GM12891 (cell line): ENCODE data around the gene CRHR2.
"Not testable (repeated sequence)": the region's sequence is repeated elsewhere in the genome, so short reads cannot be mapped to it uniquely, and the experiment has no call there.

Experiments used
- DNase-seq: peaks from one replicate; pipeline ENCODE4 v3.0.0; 2011; ENCODE audit warnings: low spot score; ENCODE audit not compliant: insufficient read length
- FAIRE-seq: peaks from 2 replicates; lab custom pipeline; 2011; peaks lifted over from hg19 to GRCh38; lab: Jason Lieb, UNC
- PAX5 ChIP-seq: IDR thresholded peaks from 2 replicates; pipeline ENCODE4 v1.6.1; 2011; ENCODE audit warnings: low read length, moderate library complexity, mild to moderate bottlenecking; ENCODE audit not compliant: insufficient read depth, severe bottlenecking
- POLR2A ChIP-seq: IDR thresholded peaks from 2 replicates; pipeline ENCODE4 v1.6.1; 2011; ENCODE audit warnings: low read depth, low read length, control low read depth
- POLR2AphosphoS5 ChIP-seq: IDR thresholded peaks from 2 replicates; pipeline ENCODE4 v1.6.1; 2011; ENCODE audit warnings: low read depth, low read length, control low read depth
- POU2F2 ChIP-seq: IDR thresholded peaks from 2 replicates; pipeline ENCODE4 v1.6.1; 2011; ENCODE audit warnings: low read depth, mild to moderate bottlenecking, control low read depth, low read length, moderate library complexity
- SPI1 ChIP-seq: IDR thresholded peaks from 2 replicates; pipeline ENCODE4 v1.6.1; 2011; ENCODE audit warnings: low read depth, low read length, control low read depth
- TAF1 ChIP-seq: IDR thresholded peaks from 2 replicates; pipeline ENCODE4 v1.6.1; 2011; ENCODE audit warnings: low read depth, low read length, control low read depth

The CRHR2 gene

DNA sequence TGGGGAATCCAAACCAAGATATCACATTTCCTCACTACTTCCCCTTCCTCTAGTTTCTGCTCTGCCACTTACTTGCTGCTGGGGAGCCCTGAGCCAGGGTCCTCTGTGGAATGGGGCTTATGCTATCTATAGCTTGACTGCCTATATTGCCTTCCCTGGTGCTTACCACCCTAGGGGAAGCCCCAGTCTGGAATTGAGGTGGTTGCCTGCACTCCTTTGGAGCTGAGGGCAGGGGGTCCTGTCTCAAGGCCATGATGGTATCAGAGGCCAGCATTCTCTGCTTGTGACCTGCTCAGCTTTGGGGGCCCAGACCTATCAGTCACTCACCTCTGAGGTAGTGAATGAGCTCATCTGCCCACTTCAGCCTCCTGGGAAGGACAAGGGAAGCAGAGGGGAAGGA lies 40.4 kb upstream of the CRHR2 start:
- TF ChIP-seq POLR2A = no peak
- TF ChIP-seq SPI1 = no peak
- no peak for TF ChIP-seq PAX5
- no peak for TF ChIP-seq POU2F2
- no peak for TF ChIP-seq TAF1
- TF ChIP-seq POLR2AphosphoS5 = no peak
- DNase-seq (no peak), FAIRE-seq (no peak)

DNA sequence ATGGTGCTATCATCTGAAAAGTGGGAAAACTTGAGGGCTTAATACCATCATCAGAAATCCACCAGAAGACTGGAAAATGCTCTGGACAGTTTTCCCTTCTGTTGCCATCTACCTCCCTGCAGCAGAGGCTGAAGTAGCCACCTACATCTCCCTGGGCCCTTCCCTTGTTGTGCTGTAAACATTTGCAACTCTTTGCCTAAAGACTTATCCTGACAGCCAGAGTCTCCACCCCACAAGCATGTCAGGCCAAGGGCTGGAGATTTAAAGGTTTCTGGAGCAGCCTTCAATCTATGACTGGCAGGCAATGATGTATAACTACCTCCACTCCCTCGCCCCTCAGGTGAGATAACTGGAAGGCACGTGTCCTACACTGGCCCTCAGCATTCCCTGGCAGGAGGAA lies 39.9 kb upstream of the CRHR2 start:
- FAIRE-seq = no peak
- no peak for TF ChIP-seq POU2F2
- TF ChIP-seq SPI1 = no peak
- no peak for TF ChIP-seq PAX5
- TF ChIP-seq TAF1 = no peak
- TF ChIP-seq POLR2A = no peak
- TF ChIP-seq POLR2AphosphoS5 = no peak
- DNase-seq = no peak

DNA sequence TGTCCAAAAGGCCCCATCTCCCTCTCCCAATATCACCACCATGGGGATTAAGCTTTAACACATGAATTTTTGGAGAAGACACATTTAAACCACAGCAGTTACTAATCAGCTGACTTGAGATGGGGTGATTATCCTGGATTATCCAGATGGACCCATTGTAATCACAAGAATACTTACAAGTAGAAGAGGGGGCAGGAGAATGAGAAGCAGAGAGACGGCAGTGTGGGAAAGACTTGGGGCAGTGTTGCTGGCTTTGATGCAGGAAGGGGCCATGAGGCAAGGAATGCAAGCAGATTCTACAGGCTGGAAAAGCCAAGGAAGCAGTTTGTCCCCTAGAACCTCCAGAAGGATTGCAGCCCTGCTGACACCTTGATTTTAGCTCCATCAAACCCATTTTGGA lies 39.0 kb upstream of the CRHR2 start:
- DNase-seq (no peak), FAIRE-seq (no peak)
- TF ChIP-seq POU2F2 = no peak
- TF ChIP-seq SPI1 = no peak
- TF ChIP-seq TAF1 = no peak
- no peak for TF ChIP-seq POLR2A
- no peak for TF ChIP-seq PAX5
- no peak for TF ChIP-seq POLR2AphosphoS5

DNA sequence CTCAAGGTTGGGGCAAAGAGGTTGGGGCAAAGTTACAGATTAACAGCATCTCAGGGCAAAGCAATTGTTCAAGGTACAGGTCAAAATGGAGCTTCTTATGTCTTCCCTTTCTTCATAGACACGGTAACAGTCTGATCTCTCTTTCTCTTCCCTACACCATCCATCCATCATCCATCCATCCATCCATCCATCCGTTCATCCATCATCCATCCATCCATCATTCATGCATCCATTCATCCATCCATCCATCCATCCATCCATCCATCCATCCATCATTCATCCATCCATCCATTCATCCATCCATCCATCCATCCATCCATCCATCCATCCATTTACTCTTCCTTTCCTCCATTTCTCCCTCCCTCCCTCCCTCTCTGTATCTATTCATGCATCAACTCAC lies 37.2 kb upstream of the CRHR2 start:
- not testable (repeated sequence) for FAIRE-seq, DNase-seq

DNA sequence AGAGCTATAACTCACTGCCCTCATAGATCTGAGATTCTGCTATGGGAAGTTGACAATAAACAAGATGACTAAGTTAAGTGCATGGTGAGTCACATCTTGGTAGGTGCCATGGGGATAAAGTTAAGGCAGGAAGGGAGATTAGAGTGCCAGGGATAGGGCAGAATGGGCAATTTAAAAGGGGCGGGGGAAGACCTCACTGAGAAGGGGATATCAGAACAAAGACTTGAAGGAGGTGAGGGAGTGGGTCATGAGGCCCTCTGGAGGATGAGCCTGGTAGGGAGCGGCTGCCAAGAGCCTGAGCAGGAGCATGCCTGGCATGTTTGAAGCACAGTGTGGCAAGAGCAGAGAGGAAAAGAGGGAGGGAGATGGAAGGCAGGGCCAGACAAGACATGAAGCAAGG lies 34.9 kb upstream of the CRHR2 start:
- TF ChIP-seq SPI1 = no peak
- TF ChIP-seq POU2F2 = no peak
- no peak for TF ChIP-seq PAX5
- no peak for TF ChIP-seq TAF1
- no peak for TF ChIP-seq POLR2A
- no peak for FAIRE-seq
- DNase-seq = no peak

DNA sequence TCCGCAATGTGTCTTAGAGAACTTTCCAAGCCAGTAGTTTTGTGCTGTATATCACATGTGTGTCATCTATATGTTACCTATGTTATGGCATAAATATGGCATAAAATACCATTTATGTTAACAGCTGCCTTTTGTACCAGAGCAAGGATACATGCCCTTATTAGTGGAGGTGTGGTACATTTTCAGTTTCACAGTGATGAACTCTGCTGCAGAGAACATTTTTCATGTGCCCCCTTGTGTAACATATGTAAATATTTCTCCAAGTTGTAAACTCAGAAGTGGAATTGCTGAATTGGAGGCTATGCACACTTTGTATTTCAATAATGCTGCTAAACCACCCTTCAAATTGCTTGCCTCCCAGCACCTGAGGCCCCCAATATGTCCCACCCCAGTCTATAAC lies 31.9 kb upstream of the CRHR2 start:
- FAIRE-seq (no peak), DNase-seq (no peak)
- TF ChIP-seq POU2F2 = no peak
- no peak for TF ChIP-seq POLR2AphosphoS5
- no peak for TF ChIP-seq SPI1
- TF ChIP-seq TAF1 = no peak
- no peak for TF ChIP-seq PAX5
- no peak for TF ChIP-seq POLR2A

DNA sequence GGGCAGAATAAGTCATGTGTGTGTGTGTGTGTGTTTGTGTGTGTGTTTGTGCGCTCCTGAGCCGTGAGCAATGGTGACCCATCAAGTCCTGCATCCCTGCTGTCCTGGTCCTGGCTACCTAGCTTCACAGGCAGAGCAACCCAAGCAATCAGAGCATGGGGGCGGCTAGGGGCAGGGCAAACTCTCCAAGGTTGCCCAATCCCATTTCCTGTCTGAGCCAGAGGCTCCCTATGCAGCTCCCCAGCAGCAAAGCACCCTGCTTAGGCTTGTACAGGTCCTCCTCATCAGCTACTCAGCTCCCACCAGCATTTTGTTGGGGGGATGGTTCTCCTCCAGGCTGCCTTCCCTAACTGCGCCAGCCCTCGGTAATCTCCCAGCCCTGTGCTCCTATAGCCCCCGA lies 31.1 kb upstream of the CRHR2 start:
- no peak for DNase-seq
- TF ChIP-seq POLR2A (no peak), SPI1 (no peak), POU2F2 (no peak), POLR2AphosphoS5 (no peak), TAF1 (no peak), PAX5 (no peak)
- FAIRE-seq = no peak

DNA sequence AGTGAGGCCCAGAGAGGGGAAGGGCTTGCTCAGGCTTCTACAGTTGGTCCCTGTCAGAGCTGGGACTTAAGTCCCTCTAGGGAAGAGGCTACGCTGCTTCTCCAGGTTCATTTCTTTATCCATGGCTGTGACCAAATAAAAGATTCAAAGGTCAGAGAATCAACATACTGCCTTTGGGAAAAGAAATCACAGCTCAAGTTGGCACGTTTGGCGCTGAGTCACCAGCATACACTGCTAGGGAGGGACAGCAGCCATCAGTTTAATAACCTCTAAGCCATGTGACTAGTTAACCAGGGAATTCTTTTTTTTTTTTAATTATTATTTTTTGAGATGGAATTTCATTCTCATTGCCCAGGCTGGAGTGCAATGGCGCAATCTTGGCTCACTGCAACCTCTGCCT lies 28.4 kb upstream of the CRHR2 start:
- TF ChIP-seq POLR2A = no peak
- no peak for TF ChIP-seq POLR2AphosphoS5
- TF ChIP-seq POU2F2 = no peak
- no peak for TF ChIP-seq PAX5
- TF ChIP-seq SPI1 = no peak
- TF ChIP-seq TAF1 = no peak
- FAIRE-seq (no peak), DNase-seq (no peak)

DNA sequence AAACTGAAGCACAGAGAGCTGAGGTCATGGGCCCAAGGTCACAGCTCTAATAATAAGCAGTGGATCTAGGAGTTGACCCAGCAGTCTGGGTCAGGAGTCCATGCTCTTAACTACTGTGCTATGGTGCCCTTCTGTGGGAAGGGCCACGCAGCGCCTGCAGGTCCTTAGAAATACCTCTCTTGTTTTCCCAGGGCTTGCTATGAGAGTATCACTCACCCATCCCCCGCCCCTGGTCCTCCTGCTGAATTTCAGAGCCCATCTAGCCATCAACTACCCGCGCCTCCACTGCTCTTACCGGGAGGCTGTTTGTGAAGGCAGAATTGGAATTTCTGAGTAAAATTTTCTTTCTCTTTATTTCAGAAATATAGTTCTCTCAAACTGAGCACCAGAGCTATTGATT lies 27.3 kb upstream of the CRHR2 start:
- DNase-seq (no peak), FAIRE-seq (no peak)
- TF ChIP-seq POLR2A = no peak
- no peak for TF ChIP-seq PAX5
- TF ChIP-seq SPI1 = no peak
- TF ChIP-seq TAF1 = no peak
- no peak for TF ChIP-seq POU2F2
- TF ChIP-seq POLR2AphosphoS5 = no peak

DNA sequence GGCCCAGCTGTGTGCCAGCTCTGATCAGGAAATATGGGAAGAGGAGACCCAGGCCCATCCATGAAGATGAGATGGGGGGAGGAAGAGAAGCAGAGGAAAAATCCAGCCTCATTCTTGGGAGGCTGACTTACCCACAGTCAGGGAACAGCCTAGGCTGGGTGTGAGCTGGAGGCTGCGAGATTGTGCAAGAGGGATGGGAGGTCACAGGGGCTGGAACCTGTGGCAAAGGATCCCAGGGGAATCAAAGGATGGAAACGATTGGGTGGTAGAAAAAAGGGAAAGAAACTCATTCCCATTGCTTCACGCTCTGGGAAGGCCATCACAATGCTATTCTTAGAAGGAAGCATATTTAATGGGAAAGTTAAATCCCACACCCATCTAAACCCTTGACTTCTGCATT lies 26.7 kb upstream of the CRHR2 start:
- DNase-seq (no peak), FAIRE-seq (no peak)
- TF ChIP-seq SPI1 (no peak), TAF1 (no peak), POLR2A (no peak), POLR2AphosphoS5 (no peak), PAX5 (no peak)

DNA sequence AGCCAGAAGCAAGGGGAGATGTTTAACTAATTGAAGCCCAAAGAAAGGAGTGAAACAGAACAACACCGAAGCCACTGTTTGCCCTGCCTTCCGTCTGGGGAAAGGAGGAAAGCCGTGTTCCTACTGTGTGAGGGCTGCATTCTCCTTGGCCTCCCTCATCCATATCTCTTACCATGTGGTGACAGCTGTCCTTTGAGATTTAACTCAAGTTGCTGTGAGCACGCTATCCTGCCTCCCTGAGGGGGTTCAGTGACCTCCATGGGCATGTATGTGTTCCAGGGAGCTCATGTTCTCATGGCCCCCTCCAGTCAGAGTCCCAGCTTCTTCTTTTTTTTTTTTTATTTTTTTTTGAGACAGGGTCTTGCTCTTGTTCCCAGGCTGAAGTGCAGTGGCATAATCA lies 26.2 kb upstream of the CRHR2 start:
- FAIRE-seq (no peak), DNase-seq (no peak)
- TF ChIP-seq PAX5 = no peak
- no peak for TF ChIP-seq SPI1
- no peak for TF ChIP-seq TAF1
- no peak for TF ChIP-seq POU2F2
- TF ChIP-seq POLR2AphosphoS5 = no peak
- TF ChIP-seq POLR2A = no peak
